Measurements from ENCODE around the gene IGSF21. TPM values are rescaled to one million over a fixed set of nuclear protein-coding genes. Genes with fewer than 3 reads are reported as not detected.

Gene IGSF21
- total RNA-seq, 1 experiment from 2014 or later = 30.5 TPM

DNA sequence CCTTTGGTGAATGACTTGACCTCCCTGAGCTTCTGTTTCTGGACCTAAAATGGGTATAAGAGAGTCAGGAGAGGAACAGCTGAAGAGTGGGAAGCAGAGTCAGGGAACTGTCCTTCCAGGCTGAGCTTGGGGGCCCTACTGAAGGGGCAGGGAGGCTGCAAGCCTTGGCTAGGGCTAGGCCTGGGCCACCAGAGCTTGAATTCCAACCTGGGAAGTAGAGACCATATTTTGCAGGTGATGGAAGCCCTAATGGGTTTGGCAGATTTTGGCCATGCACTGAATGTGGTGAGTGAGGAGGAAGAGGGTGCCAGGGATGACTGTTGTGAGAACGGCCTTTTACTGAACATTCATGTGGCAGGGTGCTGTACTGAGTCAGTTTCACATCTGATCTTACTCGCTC lies 303.7 kb downstream of the IGSF21 start:
- H3K4me3 Mint-ChIP-seq = no peak overlapping the region

DNA sequence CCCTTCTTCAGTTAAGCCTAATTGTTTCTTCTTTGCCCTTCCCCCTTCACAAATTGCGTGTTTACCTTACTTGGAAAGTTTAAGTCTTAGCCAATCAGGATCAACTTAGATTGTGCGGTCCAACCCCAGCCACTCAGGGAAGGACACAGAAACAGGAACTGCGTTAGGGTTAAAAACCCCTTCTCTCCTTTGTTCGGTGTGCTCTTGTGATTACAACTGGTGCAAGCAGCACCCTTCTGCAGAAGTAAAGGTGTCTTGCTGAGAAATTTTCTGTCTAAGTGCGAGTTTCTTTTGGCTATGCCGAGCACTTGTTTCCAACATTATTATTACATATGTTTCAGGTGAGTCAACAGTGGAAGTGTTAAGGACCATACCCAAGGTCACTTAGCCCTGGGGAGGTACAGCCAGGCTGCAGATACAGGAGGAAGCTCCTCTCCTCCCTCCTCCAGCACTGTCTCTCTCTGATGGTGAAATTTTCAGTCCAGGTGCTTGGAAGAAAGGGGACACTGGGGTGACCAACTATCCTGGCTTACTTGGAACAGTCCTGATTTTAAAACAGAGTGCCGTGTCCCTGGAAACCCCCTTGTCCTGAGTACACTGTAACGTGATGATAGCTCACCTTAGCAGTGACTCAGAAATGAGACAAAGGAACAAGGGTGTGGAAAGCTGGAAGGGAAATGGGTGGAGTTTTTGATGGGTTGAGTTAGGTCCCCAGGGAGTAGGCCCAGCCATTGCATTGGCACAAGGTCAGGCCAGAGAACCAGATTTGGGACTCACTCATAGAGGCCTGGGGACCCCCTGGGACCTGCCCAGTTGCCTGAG lies 304.4 kb downstream of the IGSF21 start:
- no peak overlapping the region; the same call in 1 of the 2 replicates for H3K27ac Mint-ChIP-seq
- ATAC-seq = no peak
- H3K4me3 Mint-ChIP-seq = no peak overlapping the region
- POLR2A ChIA-PET = no interaction called here
- peaks cover 15% of the 10 kb centered on the region for H3K27me3 Mint-ChIP-seq (ENCODE audit: low read depth)
- DNase-seq (ENCODE audit: low spot score) = no peak
- CTCF ChIA-PET = interaction anchor here (1.4 kb wide), 2 partner anchors 36 to 169 kb away, joined by 3 to 4 read pairs; no protein-coding TSS in a partner anchor
- peaks cover 42% of the 10 kb centered on the region for H3K36me3 Mint-ChIP-seq
- peaks cover 33% of the 10 kb centered on the region for H3K9me3 Mint-ChIP-seq
- no peak for TF ChIP-seq JAZF1 (CRISPR knock-in tag; IDR thresholded peaks at IDR 0.05)
- TF ChIP-seq CREB1 (CRISPR knock-in tag; IDR thresholded peaks at IDR 0.05) = no peak
- TF ChIP-seq, protein P1, sequence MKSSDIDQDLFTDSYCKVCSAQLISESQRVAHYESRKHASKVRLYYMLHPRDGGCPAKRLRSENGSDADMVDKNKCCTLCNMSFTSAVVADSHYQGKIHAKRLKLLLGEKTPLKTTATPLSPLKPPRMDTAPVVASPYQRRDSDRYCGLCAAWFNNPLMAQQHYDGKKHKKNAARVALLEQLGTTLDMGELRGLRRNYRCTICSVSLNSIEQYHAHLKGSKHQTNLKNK (CRISPR knock-in tag; IDR thresholded peaks at IDR 0.05) = no peak
- TF ChIP-seq, protein P2, sequence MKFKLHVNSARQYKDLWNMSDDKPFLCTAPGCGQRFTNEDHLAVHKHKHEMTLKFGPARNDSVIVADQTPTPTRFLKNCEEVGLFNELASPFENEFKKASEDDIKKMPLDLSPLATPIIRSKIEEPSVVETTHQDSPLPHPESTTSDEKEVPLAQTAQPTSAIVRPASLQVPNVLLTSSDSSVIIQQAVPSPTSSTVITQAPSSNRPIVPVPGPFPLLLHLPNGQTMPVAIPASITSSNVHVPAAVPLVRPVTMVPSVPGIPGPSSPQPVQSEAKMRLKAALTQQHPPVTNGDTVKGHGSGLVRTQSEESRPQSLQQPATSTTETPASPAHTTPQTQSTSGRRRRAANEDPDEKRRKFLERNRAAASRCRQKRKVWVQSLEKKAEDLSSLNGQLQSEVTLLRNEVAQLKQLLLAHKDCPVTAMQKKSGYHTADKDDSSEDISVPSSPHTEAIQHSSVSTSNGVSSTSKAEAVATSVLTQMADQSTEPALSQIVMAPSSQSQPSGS (CRISPR knock-in tag; IDR thresholded peaks at IDR 0.05; ENCODE audit: borderline replicate concordance, low read depth) = no peak
- TF ChIP-seq, protein P3, sequence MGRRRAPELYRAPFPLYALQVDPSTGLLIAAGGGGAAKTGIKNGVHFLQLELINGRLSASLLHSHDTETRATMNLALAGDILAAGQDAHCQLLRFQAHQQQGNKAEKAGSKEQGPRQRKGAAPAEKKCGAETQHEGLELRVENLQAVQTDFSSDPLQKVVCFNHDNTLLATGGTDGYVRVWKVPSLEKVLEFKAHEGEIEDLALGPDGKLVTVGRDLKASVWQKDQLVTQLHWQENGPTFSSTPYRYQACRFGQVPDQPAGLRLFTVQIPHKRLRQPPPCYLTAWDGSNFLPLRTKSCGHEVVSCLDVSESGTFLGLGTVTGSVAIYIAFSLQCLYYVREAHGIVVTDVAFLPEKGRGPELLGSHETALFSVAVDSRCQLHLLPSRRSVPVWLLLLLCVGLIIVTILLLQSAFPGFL (CRISPR knock-in tag; IDR thresholded peaks at IDR 0.05; ENCODE audit: borderline replicate concordance) = no peak
- TF ChIP-seq, protein P4, sequence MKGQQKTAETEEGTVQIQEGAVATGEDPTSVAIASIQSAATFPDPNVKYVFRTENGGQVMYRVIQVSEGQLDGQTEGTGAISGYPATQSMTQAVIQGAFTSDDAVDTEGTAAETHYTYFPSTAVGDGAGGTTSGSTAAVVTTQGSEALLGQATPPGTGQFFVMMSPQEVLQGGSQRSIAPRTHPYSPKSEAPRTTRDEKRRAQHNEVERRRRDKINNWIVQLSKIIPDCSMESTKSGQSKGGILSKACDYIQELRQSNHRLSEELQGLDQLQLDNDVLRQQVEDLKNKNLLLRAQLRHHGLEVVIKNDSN (CRISPR knock-in tag; IDR thresholded peaks at IDR 0.05) = no peak
- no peak for TF ChIP-seq SMAD3 (CRISPR knock-in tag; IDR thresholded peaks at IDR 0.05; ENCODE audit: borderline replicate concordance)
- TF ChIP-seq, protein P5, sequence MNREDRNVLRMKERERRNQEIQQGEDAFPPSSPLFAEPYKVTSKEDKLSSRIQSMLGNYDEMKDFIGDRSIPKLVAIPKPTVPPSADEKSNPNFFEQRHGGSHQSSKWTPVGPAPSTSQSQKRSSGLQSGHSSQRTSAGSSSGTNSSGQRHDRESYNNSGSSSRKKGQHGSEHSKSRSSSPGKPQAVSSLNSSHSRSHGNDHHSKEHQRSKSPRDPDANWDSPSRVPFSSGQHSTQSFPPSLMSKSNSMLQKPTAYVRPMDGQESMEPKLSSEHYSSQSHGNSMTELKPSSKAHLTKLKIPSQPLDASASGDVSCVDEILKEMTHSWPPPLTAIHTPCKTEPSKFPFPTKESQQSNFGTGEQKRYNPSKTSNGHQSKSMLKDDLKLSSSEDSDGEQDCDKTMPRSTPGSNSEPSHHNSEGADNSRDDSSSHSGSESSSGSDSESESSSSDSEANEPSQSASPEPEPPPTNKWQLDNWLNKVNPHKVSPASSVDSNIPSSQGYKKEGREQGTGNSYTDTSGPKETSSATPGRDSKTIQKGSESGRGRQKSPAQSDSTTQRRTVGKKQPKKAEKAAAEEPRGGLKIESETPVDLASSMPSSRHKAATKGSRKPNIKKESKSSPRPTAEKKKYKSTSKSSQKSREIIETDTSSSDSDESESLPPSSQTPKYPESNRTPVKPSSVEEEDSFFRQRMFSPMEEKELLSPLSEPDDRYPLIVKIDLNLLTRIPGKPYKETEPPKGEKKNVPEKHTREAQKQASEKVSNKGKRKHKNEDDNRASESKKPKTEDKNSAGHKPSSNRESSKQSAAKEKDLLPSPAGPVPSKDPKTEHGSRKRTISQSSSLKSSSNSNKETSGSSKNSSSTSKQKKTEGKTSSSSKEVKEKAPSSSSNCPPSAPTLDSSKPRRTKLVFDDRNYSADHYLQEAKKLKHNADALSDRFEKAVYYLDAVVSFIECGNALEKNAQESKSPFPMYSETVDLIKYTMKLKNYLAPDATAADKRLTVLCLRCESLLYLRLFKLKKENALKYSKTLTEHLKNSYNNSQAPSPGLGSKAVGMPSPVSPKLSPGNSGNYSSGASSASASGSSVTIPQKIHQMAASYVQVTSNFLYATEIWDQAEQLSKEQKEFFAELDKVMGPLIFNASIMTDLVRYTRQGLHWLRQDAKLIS (CRISPR knock-in tag; IDR thresholded peaks at IDR 0.05; ENCODE audit: borderline replicate concordance) = no peak
- no peak for TF ChIP-seq TCF7 (CRISPR knock-in tag; IDR thresholded peaks at IDR 0.05; ENCODE audit: low read depth)
- TF ChIP-seq MYBL2 (CRISPR knock-in tag; IDR thresholded peaks at IDR 0.05) = no peak
- TF ChIP-seq ESRRA (CRISPR knock-in tag; IDR thresholded peaks at IDR 0.05; ENCODE audit: borderline replicate concordance) = no peak
- TF ChIP-seq, protein P6, sequence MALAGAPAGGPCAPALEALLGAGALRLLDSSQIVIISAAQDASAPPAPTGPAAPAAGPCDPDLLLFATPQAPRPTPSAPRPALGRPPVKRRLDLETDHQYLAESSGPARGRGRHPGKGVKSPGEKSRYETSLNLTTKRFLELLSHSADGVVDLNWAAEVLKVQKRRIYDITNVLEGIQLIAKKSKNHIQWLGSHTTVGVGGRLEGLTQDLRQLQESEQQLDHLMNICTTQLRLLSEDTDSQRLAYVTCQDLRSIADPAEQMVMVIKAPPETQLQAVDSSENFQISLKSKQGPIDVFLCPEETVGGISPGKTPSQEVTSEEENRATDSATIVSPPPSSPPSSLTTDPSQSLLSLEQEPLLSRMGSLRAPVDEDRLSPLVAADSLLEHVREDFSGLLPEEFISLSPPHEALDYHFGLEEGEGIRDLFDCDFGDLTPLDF (CRISPR knock-in tag; IDR thresholded peaks at IDR 0.05) = no peak
- peaks cover 88% of the 10 kb centered on the region for H3K4me1 Mint-ChIP-seq

More for the DNA sequence above, 303.7 kb downstream of the IGSF21 start:
- Mint-ChIP-seq H3K36me3 (peaks cover 42% of the 10 kb centered on the region), H3K4me1 (peaks cover 86% of the 10 kb centered on the region), H3K27me3 (ENCODE audit: low read depth) (peaks cover 15% of the 10 kb centered on the region), H3K9me3 (peaks cover 33% of the 10 kb centered on the region), H3K27ac (peak overlapping the region; percentile 29; the same call in 1 of the 2 replicates)
- ChIA-PET CTCF (no interaction called here), POLR2A (no interaction called here)
- no peak for ATAC-seq
- DNase-seq (ENCODE audit: low spot score) = no peak
- TF ChIP-seq TEAD4 (CRISPR knock-in tag; IDR thresholded peaks at IDR 0.05) (no peak), TP53 (CRISPR knock-in tag; IDR thresholded peaks at IDR 0.05) (no peak)

Measured in WTC11 (cell line).